Trophoblast cell (in vitro differentiated cells and primary cell): Measurements from ENCODE around the gene ANO2.
A peak's percentile ranks its signal among the peaks of the same experiment; 100 is the strongest.

Source experiments
- DNase-seq, 2 donors: peaks; one replicate each; pipeline ENCODE4 v3.0.0-alpha.2; 2016
- H2AFZ ChIP-seq: 2 replicates; pipeline ENCODE4 v1.6.1; 2013; ENCODE audit warnings: low read length, moderate library complexity, mild to moderate bottlenecking; ENCODE audit not compliant: insufficient read depth, poor library complexity
- H2AK5ac ChIP-seq: 2 replicates; pipeline ENCODE4 v1.6.1; 2013; ENCODE audit warnings: mild to moderate bottlenecking, low read length
- H2BK120ac ChIP-seq: 2 replicates; pipeline ENCODE4 v1.6.1; 2013; ENCODE audit warnings: low read length, mild to moderate bottlenecking, moderate library complexity; ENCODE audit not compliant: insufficient read depth, poor library complexity
- H2BK12ac ChIP-seq: 2 replicates; pipeline ENCODE4 v1.6.1; 2013; ENCODE audit warnings: mild to moderate bottlenecking, low read length, moderate library complexity
- H2BK5ac ChIP-seq: 2 replicates; pipeline ENCODE4 v1.6.1; 2013; ENCODE audit warnings: low read length, low read depth, moderate library complexity, mild to moderate bottlenecking; ENCODE audit not compliant: poor library complexity
- H3K14ac ChIP-seq: 2 replicates; pipeline ENCODE4 v1.6.1; 2013; ENCODE audit warnings: mild to moderate bottlenecking, low read length
- H3K18ac ChIP-seq: 2 replicates; pipeline ENCODE4 v1.6.1; 2013; ENCODE audit warnings: mild to moderate bottlenecking, low read length
- H3K23ac ChIP-seq: 2 replicates; pipeline ENCODE4 v1.6.1; 2013; ENCODE audit warnings: low read length
- H3K27ac ChIP-seq: 2 replicates; pipeline ENCODE4 v1.5.1; 2013; ENCODE audit warnings: low read depth, mild to moderate bottlenecking, inconsistent platforms, low read length, moderate library complexity
- H3K27me3 ChIP-seq: 2 replicates; pipeline ENCODE4 v1.6.1; 2013; ENCODE audit warnings: inconsistent platforms, mild to moderate bottlenecking, low read length, moderate library complexity; ENCODE audit not compliant: insufficient read depth
- H3K36me3 ChIP-seq, 2 experiments: 1 replicate in 1 of 2; 2 replicates in 1 of 2; pipeline ENCODE4 v1.6.1; 2013; ENCODE audit warnings: low read length in 2 of 2, mild to moderate bottlenecking in 2 of 2, moderate library complexity in 1 of 2; ENCODE audit not compliant: insufficient read depth in 2 of 2, control insufficient read depth in 1 of 2
- H3K4ac ChIP-seq: 2 replicates; pipeline ENCODE4 v1.6.1; 2013; ENCODE audit warnings: low read depth, mild to moderate bottlenecking, low read length, moderate library complexity
- H3K4me1 ChIP-seq, 2 experiments: 1 replicate in 1 of 2; 2 replicates in 1 of 2; pipeline ENCODE4 v1.6.1; 2013; ENCODE audit warnings: low read length in 2 of 2, mild to moderate bottlenecking in 2 of 2, moderate library complexity in 1 of 2; ENCODE audit not compliant: insufficient read depth in 2 of 2, control insufficient read depth in 1 of 2
- H3K4me2 ChIP-seq: 2 replicates; pipeline ENCODE4 v1.6.1; 2013; ENCODE audit warnings: inconsistent platforms, mild to moderate bottlenecking, low read length, moderate library complexity
- H3K4me3 ChIP-seq: 2 replicates; pipeline ENCODE4 v1.5.1; 2013; ENCODE audit warnings: mild to moderate bottlenecking, low read depth, low read length, inconsistent platforms
- H3K79me1 ChIP-seq: one replicate; pipeline ENCODE4 v1.6.1; 2013; ENCODE audit warnings: low read length
- H3K79me2 ChIP-seq: 2 replicates; pipeline ENCODE4 v1.6.1; 2013; ENCODE audit warnings: low read length, mild to moderate bottlenecking; ENCODE audit not compliant: control insufficient read depth, insufficient read depth, poor library complexity
- H3K9ac ChIP-seq: 2 replicates; pipeline ENCODE4 v1.6.1; 2013; ENCODE audit warnings: mild to moderate bottlenecking, low read length
- H3K9me3 ChIP-seq: 2 replicates; pipeline ENCODE4 v1.6.1; 2013; ENCODE audit warnings: low read depth, mild to moderate bottlenecking, control low read depth, inconsistent platforms, low read length; ENCODE audit not compliant: insufficient read depth
- H4K12ac ChIP-seq: 2 replicates; pipeline ENCODE4 v1.6.1; 2013; ENCODE audit warnings: low read depth, mild to moderate bottlenecking, low read length, moderate library complexity
- H4K8ac ChIP-seq: 2 replicates; pipeline ENCODE4 v1.6.1; 2013; ENCODE audit warnings: low read depth, mild to moderate bottlenecking, low read length, moderate library complexity
- H4K91ac ChIP-seq: one replicate; pipeline ENCODE4 v1.6.1; 2013; ENCODE audit warnings: low read depth, mild to moderate bottlenecking, low read length, moderate library complexity
- WGBS: extraction: QIAGEN DNeasy Blood & Tissue Kit; methylation state at CpG from one replicate; pipeline ENCODE4 v1.1.7; 2013; ENCODE audit warnings: missing lambda C conversion rate; ENCODE audit not compliant: insufficient read length, insufficient coverage; ENCODE audit errors: extremely low coverage; 5-methylcytosine and 5-hydroxymethylcytosine counted together

ANO2 gene

GRCh38 chr12:5730962-5731361 is 214.1 kb downstream of the ANO2 start:
- Histone ChIP-seq H4K91ac (no peak overlapping the region), H3K4me2 (no peak overlapping the region), H3K9ac (no peak overlapping the region), H2BK5ac (no peak overlapping the region), H4K8ac (no peak overlapping the region), H3K23ac (no peak overlapping the region), H3K36me3 (no peaks in the 10 kb centered on the region), H3K27ac (no peak overlapping the region), H2AFZ (no peak overlapping the region), H3K9me3 (no peaks in the 10 kb centered on the region), H4K12ac (no peak overlapping the region), H3K18ac (no peak overlapping the region), H2BK120ac (no peak overlapping the region), H3K79me2 (no peaks in the 10 kb centered on the region), H3K4me1 (no peaks in the 10 kb centered on the region), H3K79me1 (no peaks in the 10 kb centered on the region), H3K14ac (no peak overlapping the region), H3K27me3 (no peaks in the 10 kb centered on the region), H2AK5ac (no peak overlapping the region), H3K4me3 (no peak overlapping the region), H3K4ac (no peak overlapping the region), H2BK12ac (no peak overlapping the region)
- no peak for DNase-seq
- WGBS, result no CpG with 5 or more reads among the region's 7 CpGs

DNA sequence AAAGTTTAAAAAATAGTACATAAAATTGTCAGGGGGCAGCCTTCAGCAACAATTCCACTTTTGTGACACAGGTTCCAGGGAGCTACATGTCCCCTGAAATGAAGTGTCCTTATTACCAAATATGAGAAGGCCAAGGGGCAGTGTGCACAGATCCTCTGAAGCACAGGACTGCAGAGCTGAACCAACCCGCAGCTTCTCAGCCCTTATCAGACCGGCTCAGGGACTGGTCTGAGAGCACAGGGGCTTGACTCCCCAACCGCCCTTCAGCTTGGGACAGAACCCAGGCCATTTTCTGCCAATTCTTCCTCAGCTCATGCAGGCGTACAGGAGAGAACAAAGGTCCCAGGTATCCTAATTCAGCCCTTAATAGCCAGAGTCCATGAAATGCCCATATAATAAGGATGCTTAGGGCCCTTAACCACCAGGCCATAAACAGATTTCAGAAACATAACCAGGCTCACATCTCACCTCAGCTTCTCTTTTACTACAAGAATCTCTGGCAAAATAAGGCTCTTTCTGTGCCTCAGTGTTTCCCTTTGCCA is 221.3 kb downstream of the ANO2 start:
- Histone ChIP-seq H2BK120ac (no peak overlapping the region), H4K12ac (no peak overlapping the region), H2BK5ac (no peak overlapping the region), H3K18ac (no peak overlapping the region), H3K14ac (no peak overlapping the region), H3K9ac (no peak overlapping the region), H4K8ac (no peak overlapping the region), H3K79me2 (no peaks in the 10 kb centered on the region), H3K4me1 (no peaks in the 10 kb centered on the region), H2AK5ac (no peak overlapping the region), H3K9me3 (peaks cover 2% of the 10 kb centered on the region), H3K27ac (no peak overlapping the region), H2AFZ (no peak overlapping the region), H2BK12ac (no peak overlapping the region), H3K23ac (peak overlapping the region; percentile 40), H4K91ac (no peak overlapping the region), H3K27me3 (no peaks in the 10 kb centered on the region), H3K4me2 (no peak overlapping the region), H3K79me1 (no peaks in the 10 kb centered on the region), H3K36me3 (no peaks in the 10 kb centered on the region), H3K4ac (no peak overlapping the region), H3K4me3 (no peak overlapping the region)
- DNase-seq, result peak in 1 of 2 donors; percentile 13
- no CpG with 5 or more reads among the region's 4 CpGs for WGBS

DNA sequence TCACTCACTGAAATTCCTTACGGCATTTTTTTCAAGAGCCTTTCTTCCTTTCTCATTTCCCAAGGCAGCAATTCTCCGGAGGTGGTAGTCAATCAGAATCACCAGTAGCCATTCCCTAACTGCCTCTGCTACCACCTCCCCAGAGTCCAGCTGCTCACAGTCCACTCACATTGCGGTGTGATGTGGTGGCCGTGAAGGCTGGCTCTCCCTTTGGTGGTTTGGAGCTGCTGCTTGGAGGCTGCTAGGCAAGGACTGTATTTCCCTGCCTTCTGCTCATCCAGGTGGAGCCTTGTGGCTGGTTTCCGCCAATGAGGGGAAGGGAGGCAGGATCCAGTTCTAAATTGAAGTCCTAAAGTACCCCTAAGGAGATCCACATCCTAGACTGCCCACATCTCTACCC is 222.0 kb downstream of the ANO2 start:
- Histone ChIP-seq H2BK120ac (no peak overlapping the region), H3K4me2 (no peak overlapping the region), H3K18ac (no peak overlapping the region), H3K4ac (no peak overlapping the region), H3K27ac (no peak overlapping the region), H4K12ac (no peak overlapping the region), H2BK12ac (no peak overlapping the region), H2AFZ (no peak overlapping the region), H3K4me1 (no peaks in the 10 kb centered on the region), H3K9me3 (peaks cover 2% of the 10 kb centered on the region), H3K23ac (no peak overlapping the region), H4K8ac (no peak overlapping the region), H3K4me3 (no peak overlapping the region), H3K27me3 (no peaks in the 10 kb centered on the region), H3K79me2 (no peaks in the 10 kb centered on the region), H3K9ac (no peak overlapping the region), H3K14ac (no peak overlapping the region), H4K91ac (no peak overlapping the region), H2BK5ac (no peak overlapping the region), H2AK5ac (no peak overlapping the region), H3K36me3 (no peaks in the 10 kb centered on the region), H3K79me1 (no peaks in the 10 kb centered on the region)
- no CpG with 5 or more reads among the region's 5 CpGs for WGBS
- DNase-seq, result no peak

DNA sequence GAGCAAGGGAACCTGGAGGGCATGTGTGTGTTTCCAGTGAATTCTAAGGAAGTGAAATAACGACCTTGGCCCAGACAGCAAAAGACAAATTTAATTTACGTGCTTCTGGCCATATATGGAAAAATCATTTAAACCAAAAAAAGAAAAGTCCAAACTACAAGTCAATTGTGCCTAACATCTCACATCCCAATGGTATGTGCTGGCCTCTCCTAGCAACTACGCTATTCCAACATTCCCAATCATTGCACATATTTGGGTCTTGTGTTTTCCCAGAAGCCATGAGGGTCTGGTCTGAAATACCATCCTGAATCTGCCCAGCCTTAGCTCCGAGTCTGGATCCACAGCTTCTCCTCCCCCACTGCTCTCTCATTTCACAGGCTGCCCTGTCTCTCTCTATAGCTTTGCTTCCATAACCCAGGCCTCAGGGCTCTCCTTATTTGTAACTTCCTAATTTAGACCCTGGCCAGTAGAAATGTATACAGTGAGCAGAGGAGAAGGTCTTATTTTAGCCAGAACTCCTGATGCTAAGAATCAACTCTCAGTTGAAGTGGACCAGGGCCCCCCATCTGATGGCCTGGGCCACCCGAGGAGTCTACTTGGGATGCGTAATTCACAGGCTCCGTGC is 224.6 kb downstream of the ANO2 start:
- Histone ChIP-seq H3K79me1 (no peaks in the 10 kb centered on the region), H2BK5ac (no peak overlapping the region), H3K4me1 (no peaks in the 10 kb centered on the region), H3K14ac (no peak overlapping the region), H2BK120ac (no peak overlapping the region), H3K18ac (no peak overlapping the region), H3K23ac (no peak overlapping the region), H3K36me3 (no peaks in the 10 kb centered on the region), H2BK12ac (no peak overlapping the region), H4K12ac (no peak overlapping the region), H3K27me3 (no peaks in the 10 kb centered on the region), H3K27ac (no peak overlapping the region), H3K4me3 (no peak overlapping the region), H2AK5ac (no peak overlapping the region), H4K8ac (no peak overlapping the region), H3K4me2 (no peak overlapping the region), H3K9ac (no peak overlapping the region), H4K91ac (no peak overlapping the region), H2AFZ (no peak overlapping the region), H3K9me3 (peaks cover 2% of the 10 kb centered on the region), H3K4ac (no peak overlapping the region), H3K79me2 (no peaks in the 10 kb centered on the region)
- no CpG with 5 or more reads among the region's 7 CpGs for WGBS
- no peak for DNase-seq
